NB4 (cell line): Measurements from ENCODE around the gene KRTAP10-5.

Experiments used
- DNase-seq: peaks from one replicate; pipeline ENCODE4 v3.0.0; 2010; ENCODE audit warnings: low read depth
- H3K4me3 ChIP-seq: one replicate; pipeline ENCODE4 v1.5.1; 2011; ENCODE audit warnings: mild to moderate bottlenecking, low read depth, low read length, moderate library complexity
- CTCF ChIP-seq: IDR thresholded peaks from one replicate; pipeline ENCODE4 v1.5.1; 2012; ENCODE audit warnings: low read depth, low read length
- MAX ChIP-seq: IDR thresholded peaks from 2 replicates; pipeline ENCODE4 v1.6.1; 2011; ENCODE audit warnings: low read depth, low read length
- MYC ChIP-seq: IDR thresholded peaks from 2 replicates; pipeline ENCODE4 v1.6.1; 2011; ENCODE audit warnings: low read depth, low read length
- POLR2A ChIP-seq: IDR thresholded peaks from 2 replicates; pipeline ENCODE4 v1.6.1; 2011; ENCODE audit warnings: mild to moderate bottlenecking; ENCODE audit not compliant: insufficient read length; ENCODE audit errors: extremely low read depth

The KRTAP10-5 gene

GRCh38 chr21:44579833-44580144 lies 615 bp downstream of the KRTAP10-5 start:
- no peak overlapping the region for H3K4me3 ChIP-seq
- no peak for DNase-seq
- TF ChIP-seq POLR2A (no peak), MYC (no peak), MAX (no peak), CTCF (no peak)

GRCh38 chr21:44579056-44579832 lies 1.2 kb downstream of the KRTAP10-5 start:
- no peak for TF ChIP-seq MYC
- no peak for TF ChIP-seq CTCF
- TF ChIP-seq MAX, result no peak
- no peak for TF ChIP-seq POLR2A
- no peak overlapping the region for H3K4me3 ChIP-seq
- no peak for DNase-seq

GRCh38 chr21:44578371-44579055 lies 1.9 kb downstream of the KRTAP10-5 start:
- no peak for TF ChIP-seq MYC
- no peak for TF ChIP-seq POLR2A
- TF ChIP-seq MAX, result no peak
- TF ChIP-seq CTCF, result no peak
- no peak for DNase-seq
- no peak overlapping the region for H3K4me3 ChIP-seq

GRCh38 chr21:44576025-44576420 lies 4.4 kb downstream of the KRTAP10-5 start:
- TF ChIP-seq MYC (no peak), CTCF (no peak), MAX (no peak), POLR2A (no peak)
- no peak overlapping the region for H3K4me3 ChIP-seq
- no peak for DNase-seq

GRCh38 chr21:44575307-44576024 lies 4.9 kb downstream of the KRTAP10-5 start:
- no peak for TF ChIP-seq POLR2A
- no peak for TF ChIP-seq MAX
- TF ChIP-seq CTCF, result no peak
- TF ChIP-seq MYC, result no peak
- no peak overlapping the region for H3K4me3 ChIP-seq
- DNase-seq, result no peak
